ENCODE results near the gene TRPV5.

TRPV5 gene

DNA sequence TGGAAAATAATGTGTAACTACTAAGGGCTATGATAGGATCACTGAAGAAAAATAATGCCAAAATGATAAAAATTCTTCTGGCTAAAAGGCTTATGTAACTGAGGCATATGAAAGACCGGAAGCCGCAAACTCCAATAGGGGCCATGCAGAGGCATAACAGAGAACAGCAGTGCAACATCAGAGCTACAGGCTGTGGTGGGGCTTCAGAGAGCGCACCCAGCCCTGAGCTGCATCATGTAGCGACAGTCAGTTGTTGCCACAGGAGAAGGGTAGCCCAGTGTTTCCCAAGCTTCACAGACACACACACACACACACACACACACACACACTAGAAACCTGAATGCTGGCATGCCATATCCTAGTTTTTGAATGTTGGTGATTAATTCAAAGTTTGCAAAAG, 15.1 kb upstream of the TRPV5 start:
- H3K36me3 ChIP-seq (ENCODE audit: control insufficient read depth, insufficient read depth, low read length) = no peaks in the 10 kb centered on the region
- TF ChIP-seq, protein P1, sequence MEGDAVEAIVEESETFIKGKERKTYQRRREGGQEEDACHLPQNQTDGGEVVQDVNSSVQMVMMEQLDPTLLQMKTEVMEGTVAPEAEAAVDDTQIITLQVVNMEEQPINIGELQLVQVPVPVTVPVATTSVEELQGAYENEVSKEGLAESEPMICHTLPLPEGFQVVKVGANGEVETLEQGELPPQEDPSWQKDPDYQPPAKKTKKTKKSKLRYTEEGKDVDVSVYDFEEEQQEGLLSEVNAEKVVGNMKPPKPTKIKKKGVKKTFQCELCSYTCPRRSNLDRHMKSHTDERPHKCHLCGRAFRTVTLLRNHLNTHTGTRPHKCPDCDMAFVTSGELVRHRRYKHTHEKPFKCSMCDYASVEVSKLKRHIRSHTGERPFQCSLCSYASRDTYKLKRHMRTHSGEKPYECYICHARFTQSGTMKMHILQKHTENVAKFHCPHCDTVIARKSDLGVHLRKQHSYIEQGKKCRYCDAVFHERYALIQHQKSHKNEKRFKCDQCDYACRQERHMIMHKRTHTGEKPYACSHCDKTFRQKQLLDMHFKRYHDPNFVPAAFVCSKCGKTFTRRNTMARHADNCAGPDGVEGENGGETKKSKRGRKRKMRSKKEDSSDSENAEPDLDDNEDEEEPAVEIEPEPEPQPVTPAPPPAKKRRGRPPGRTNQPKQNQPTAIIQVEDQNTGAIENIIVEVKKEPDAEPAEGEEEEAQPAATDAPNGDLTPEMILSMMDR (IDR thresholded peaks at IDR 0.05; ENCODE audit: insufficient read depth, low read length, poor library complexity, severe bottlenecking) = no peak
- no peak for DNase-seq (ENCODE audit: extremely low read depth, insufficient read length)
- H3K27me3 ChIP-seq (replicated peaks; ENCODE audit: control insufficient read depth, insufficient read depth, low read length) = no peaks in the 10 kb centered on the region; the same call in none of the 2 replicates
- no peak overlapping the region for H3K4me3 ChIP-seq (replicated peaks; ENCODE audit: low read depth, low read length)

DNA sequence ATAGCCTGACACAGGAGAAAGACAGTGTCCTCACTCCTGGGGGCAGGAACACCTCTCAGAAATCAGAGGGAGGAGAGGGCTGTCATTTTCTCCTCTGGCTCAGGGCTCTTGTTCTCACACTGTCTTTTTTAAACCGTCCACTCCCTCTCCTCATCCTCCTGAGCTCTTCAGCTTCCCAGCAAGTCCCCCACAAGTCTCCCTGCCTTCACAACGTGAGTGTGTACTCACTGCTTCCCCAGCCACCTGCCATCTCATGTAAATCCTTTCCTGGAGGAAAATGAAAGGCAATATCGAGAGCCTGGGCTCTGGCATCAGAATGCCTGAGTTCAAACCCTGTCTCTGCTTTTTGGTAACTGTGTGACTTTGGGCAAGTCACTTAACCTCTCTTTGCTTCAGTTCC, 11.5 kb upstream of the TRPV5 start:
- Histone ChIP-seq H3K4me3 (replicated peaks; ENCODE audit: low read depth, low read length) (no peak overlapping the region), H3K27me3 (replicated peaks; ENCODE audit: control insufficient read depth, insufficient read depth, low read length) (no peaks in the 10 kb centered on the region; the same call in none of the 2 replicates), H3K36me3 (ENCODE audit: control insufficient read depth, insufficient read depth, low read length) (no peaks in the 10 kb centered on the region)
- DNase-seq (ENCODE audit: extremely low read depth, insufficient read length) = no peak
- TF ChIP-seq, protein P1 (IDR thresholded peaks at IDR 0.05; ENCODE audit: insufficient read depth, low read length, poor library complexity, severe bottlenecking) = no peak

DNA sequence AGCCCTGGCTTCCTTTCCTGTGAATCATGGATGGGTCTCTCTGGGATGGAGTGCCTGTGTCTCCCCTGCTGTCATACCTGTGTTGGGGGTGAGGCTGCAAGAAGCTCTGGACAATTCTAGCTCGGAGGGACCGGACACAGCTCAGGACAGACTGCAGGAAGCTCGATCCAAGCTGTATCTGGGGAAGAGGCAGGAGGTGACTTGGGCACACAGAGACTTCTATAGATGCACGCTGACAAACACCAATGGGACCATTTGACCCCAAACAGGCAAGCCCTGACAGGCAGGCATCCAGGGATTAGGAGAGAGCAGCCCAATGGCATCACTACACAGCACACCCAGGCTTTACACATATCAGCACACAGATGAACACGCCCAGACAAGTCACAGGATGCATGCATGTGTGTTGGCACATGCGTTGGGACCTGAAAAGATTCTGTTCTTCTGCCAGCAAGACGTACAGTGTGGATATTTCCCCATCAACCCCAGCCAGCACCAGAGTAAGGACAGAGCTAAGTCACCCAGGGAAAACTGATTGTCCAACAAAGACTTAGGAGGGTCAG, 10.2 kb upstream of the TRPV5 start:
- TF ChIP-seq, protein P1 (IDR thresholded peaks at IDR 0.05; ENCODE audit: insufficient read depth, low read length, poor library complexity, severe bottlenecking) = no peak

DNA sequence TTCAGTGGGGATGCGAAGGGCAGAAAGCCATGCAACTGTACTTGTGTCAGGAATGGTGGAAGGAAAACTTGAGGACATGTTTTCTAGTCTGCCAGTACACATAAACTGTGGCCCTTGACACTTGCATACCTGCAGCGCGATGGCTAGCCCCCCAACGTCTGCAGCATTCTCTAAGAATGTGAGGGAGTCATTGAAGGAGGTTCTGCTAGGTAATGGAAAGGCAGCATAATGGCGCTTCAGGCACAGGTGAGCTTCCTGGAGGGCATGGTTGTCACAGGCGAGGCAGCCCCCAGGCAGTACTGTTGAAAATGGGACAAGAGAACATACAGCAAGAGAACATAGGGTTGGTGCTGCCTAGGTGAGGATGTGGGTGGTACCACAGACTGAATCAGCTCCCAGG, 9.2 kb upstream of the TRPV5 start:
- no peaks in the 10 kb centered on the region; the same call in 1 of the 2 replicates for H3K27me3 ChIP-seq (replicated peaks; ENCODE audit: control insufficient read depth, insufficient read depth, low read length)
- no peak for DNase-seq (ENCODE audit: extremely low read depth, insufficient read length)
- H3K4me3 ChIP-seq (replicated peaks; ENCODE audit: low read depth, low read length) = no peak overlapping the region
- H3K36me3 ChIP-seq (ENCODE audit: control insufficient read depth, insufficient read depth, low read length) = no peaks in the 10 kb centered on the region
- TF ChIP-seq, protein P1 (IDR thresholded peaks at IDR 0.05; ENCODE audit: insufficient read depth, low read length, poor library complexity, severe bottlenecking) = no peak

More for the DNA sequence above, 10.2 kb upstream of the TRPV5 start:
- Histone ChIP-seq H3K4me3 (replicated peaks; ENCODE audit: low read depth, low read length) (no peak overlapping the region), H3K27me3 (replicated peaks; ENCODE audit: control insufficient read depth, insufficient read depth, low read length) (no peaks in the 10 kb centered on the region; the same call in 1 of the 2 replicates), H3K36me3 (ENCODE audit: control insufficient read depth, insufficient read depth, low read length) (no peaks in the 10 kb centered on the region)
- no peak for DNase-seq (ENCODE audit: extremely low read depth, insufficient read length)

DNA sequence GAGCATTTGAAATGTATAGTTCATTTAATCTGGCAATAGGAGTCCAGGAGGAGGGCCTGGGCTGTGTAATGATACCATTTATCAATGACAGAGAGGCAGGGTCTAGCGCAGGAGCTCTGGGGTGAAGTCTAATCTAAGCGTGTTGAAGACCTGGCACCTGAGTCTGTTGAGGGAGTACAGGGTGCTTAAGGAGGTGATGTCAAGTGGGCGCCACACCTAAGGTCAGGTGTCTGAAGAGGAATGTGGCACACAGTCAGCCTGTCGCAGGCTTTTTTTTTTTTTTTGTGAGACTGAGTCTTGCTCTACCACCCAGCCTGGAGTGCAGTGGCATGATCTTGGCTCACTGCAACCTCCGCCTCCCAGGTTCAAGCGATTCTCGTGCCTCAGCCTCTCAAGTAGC, 8.0 kb upstream of the TRPV5 start:
- Histone ChIP-seq H3K4me3 (replicated peaks; ENCODE audit: low read depth, low read length) (no peak overlapping the region), H3K27me3 (replicated peaks; ENCODE audit: control insufficient read depth, insufficient read depth, low read length) (no peaks in the 10 kb centered on the region), H3K36me3 (ENCODE audit: control insufficient read depth, insufficient read depth, low read length) (no peaks in the 10 kb centered on the region)
- no peak for DNase-seq (ENCODE audit: extremely low read depth, insufficient read length)
- TF ChIP-seq, protein P1 (IDR thresholded peaks at IDR 0.05; ENCODE audit: insufficient read depth, low read length, poor library complexity, severe bottlenecking) = no peak

Measured in GM06990 (cell line).